ENCODE results near the gene LAIR1.

The LAIR1 gene

DNA sequence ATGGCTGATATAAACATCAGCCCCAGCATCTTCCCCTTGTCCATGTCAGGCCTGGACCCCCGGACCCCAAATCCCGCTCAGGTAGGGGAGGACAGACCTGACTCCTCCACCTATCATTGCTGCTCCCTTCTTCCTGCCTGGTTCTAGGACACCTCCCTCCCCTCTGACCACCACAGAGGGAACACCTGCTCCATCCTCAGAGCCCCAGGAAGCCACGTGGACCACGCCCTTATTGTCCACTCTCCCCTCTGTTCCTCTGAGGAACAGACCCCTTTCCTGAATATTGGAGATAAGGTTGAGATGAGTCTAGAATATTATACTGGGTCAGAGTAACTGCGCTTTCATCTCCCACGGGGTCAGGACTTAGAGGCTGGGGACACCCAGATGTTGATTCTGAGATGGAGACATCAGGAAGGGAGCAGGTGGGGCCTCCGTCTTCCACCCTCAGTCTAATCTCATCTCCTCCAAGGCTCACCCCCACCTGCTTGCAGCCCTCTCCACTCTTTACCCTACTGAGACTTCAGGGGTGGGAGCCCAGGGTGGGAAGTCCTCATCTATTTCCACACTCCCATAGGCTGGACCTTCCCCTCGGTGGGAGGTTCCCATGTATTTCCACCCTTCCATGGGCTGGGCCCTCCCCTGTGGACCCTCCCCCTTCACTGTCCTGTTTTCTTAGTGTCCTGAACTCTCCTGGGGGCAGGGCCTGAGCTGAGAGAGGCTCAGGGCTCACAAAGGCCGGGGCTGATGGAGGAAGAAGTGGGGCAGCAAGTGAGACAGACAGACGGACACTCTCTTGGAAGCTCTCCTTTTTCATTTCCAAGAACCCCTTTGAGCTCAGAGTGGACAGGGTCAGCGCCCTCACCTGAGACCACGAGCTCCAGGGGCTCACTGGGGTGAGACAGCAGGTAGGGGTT is 28.5 kb downstream of the LAIR1 start:
- Histone ChIP-seq H3K27me3 (peaks cover 0 to 27% of the 10 kb centered on the region in 2 donors), H3K36me3 (no peaks in the 10 kb centered on the region), H3K9me3 (no peaks in the 10 kb centered on the region), H3K27ac (no peak overlapping the region), H3K4me3 (no peak overlapping the region), H3K4me1 (no peaks in the 10 kb centered on the region)
- no peak for DNase-seq
- TF ChIP-seq, protein P1, sequence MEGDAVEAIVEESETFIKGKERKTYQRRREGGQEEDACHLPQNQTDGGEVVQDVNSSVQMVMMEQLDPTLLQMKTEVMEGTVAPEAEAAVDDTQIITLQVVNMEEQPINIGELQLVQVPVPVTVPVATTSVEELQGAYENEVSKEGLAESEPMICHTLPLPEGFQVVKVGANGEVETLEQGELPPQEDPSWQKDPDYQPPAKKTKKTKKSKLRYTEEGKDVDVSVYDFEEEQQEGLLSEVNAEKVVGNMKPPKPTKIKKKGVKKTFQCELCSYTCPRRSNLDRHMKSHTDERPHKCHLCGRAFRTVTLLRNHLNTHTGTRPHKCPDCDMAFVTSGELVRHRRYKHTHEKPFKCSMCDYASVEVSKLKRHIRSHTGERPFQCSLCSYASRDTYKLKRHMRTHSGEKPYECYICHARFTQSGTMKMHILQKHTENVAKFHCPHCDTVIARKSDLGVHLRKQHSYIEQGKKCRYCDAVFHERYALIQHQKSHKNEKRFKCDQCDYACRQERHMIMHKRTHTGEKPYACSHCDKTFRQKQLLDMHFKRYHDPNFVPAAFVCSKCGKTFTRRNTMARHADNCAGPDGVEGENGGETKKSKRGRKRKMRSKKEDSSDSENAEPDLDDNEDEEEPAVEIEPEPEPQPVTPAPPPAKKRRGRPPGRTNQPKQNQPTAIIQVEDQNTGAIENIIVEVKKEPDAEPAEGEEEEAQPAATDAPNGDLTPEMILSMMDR (IDR thresholded peaks at IDR 0.05): no peak
- intact Hi-C loops (cut with DNase I; ENCODE audit: low total_unique reads): no loop called here

DNA sequence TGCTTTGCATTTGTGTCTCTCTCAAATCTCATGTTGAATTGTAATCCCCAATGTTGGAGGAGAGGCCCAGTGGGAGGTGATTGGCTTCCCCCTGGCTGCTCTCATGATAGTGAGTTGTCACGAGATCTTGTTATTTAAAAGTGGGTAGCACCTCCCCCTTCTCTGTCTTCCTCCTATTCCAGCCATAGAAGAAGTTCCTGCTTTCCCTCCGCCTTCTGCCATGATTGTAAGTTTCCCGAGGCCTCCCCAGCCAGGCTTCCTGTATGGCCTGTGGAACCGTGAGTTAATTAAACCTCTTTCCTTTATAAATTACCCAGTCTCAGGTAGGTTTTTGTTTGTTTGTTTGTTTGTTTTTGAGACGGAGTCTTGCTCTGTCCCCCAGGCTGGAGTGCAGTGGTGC is 29.6 kb downstream of the LAIR1 start:
- DNase-seq: no peak
- no peak overlapping the region for H3K4me3 ChIP-seq
- TF ChIP-seq, protein P1 (IDR thresholded peaks at IDR 0.05): no peak
- H3K9me3 ChIP-seq: no peaks in the 10 kb centered on the region
- intact Hi-C loops (cut with DNase I; ENCODE audit: low total_unique reads): no loop called here
- H3K27me3 ChIP-seq: peaks cover 0 to 29% of the 10 kb centered on the region in 2 donors
- H3K27ac ChIP-seq: no peak overlapping the region
- H3K4me1 ChIP-seq: no peaks in the 10 kb centered on the region
- H3K36me3 ChIP-seq: no peaks in the 10 kb centered on the region

- intact Hi-C loops (cut with DNase I; ENCODE audit: low total_unique reads): no loop called here
- TF ChIP-seq, protein P1 (IDR thresholded peaks at IDR 0.05): no peak
Observed at GRCh38 chr19:54333586-54334298, 31.0 kb downstream of the LAIR1 start.

DNA sequence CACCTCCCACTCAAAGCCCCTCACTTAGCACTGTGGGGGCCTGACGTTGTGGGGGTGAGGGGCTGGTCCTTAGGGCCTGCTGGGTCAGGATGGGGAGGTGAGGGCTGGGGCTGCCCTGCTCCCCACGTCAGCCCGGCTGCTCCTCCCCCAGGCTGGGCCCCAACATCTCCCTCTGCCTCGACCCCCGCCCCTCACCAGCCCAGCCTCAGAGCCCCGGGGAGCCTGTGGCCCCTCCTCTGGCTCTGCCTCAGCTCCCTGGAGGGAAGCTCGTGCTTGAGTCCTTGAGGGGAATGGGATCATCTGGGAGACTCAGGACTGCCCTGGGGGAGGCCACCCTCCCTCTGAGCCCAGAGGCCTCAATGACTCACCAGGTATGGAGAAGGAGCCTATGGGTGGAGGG is 32.6 kb downstream of the LAIR1 start:
- H3K9me3 ChIP-seq: no peaks in the 10 kb centered on the region
- no peaks in the 10 kb centered on the region for H3K36me3 ChIP-seq
- H3K27me3 ChIP-seq: peaks cover 0 to 14% of the 10 kb centered on the region in 2 donors
- intact Hi-C loops (cut with DNase I; ENCODE audit: low total_unique reads): no loop called here
- TF ChIP-seq, protein P1 (IDR thresholded peaks at IDR 0.05): no peak
- H3K4me3 ChIP-seq: no peak overlapping the region
- DNase-seq: no peak
- H3K4me1 ChIP-seq: no peaks in the 10 kb centered on the region
- no peak overlapping the region for H3K27ac ChIP-seq

More at GRCh38 chr19:54333586-54334298, 31.0 kb downstream of the LAIR1 start:
- Histone ChIP-seq H3K27me3 (peaks cover 0 to 27% of the 10 kb centered on the region in 2 donors), H3K9me3 (no peaks in the 10 kb centered on the region), H3K27ac (no peak overlapping the region), H3K4me1 (no peaks in the 10 kb centered on the region), H3K4me3 (no peak overlapping the region), H3K36me3 (no peaks in the 10 kb centered on the region)
- DNase-seq: no peak

- no peak for DNase-seq
- no peaks in the 10 kb centered on the region for H3K4me1 ChIP-seq
- no peak overlapping the region for H3K27ac ChIP-seq
- peaks cover 0 to 14% of the 10 kb centered on the region in 2 donors for H3K27me3 ChIP-seq
- H3K4me3 ChIP-seq: no peak overlapping the region
- TF ChIP-seq, protein P1 (IDR thresholded peaks at IDR 0.05): no peak
- no peaks in the 10 kb centered on the region for H3K36me3 ChIP-seq
- intact Hi-C loops (cut with DNase I; ENCODE audit: low total_unique reads): no loop called here
- H3K9me3 ChIP-seq: no peaks in the 10 kb centered on the region
Observed at GRCh38 chr19:54331626-54332025, 33.1 kb downstream of the LAIR1 start.
